ENCODE results near the gene CNN2.

GRCh38 chr19:1004204-1004802, 22.1 kb upstream of the CNN2 start:
- TF ChIP-seq CTCF (IDR thresholded peaks at IDR 0.05): no peak
- no peak for TF ChIP-seq POLR2A (IDR thresholded peaks at IDR 0.05)
